Activated CD8-positive, alpha-beta memory T cell treated with anti-CD3 and anti-CD28 coated beads, Interleukin-2, amount 50 U/mL, for 48 hours (primary cell): ENCODE measurements around the gene FAM184B.

Source experiments
- DNase-seq: peaks from one replicate; pipeline ENCODE4 v3.0.0-alpha.2; 2020

The FAM184B gene

DNA sequence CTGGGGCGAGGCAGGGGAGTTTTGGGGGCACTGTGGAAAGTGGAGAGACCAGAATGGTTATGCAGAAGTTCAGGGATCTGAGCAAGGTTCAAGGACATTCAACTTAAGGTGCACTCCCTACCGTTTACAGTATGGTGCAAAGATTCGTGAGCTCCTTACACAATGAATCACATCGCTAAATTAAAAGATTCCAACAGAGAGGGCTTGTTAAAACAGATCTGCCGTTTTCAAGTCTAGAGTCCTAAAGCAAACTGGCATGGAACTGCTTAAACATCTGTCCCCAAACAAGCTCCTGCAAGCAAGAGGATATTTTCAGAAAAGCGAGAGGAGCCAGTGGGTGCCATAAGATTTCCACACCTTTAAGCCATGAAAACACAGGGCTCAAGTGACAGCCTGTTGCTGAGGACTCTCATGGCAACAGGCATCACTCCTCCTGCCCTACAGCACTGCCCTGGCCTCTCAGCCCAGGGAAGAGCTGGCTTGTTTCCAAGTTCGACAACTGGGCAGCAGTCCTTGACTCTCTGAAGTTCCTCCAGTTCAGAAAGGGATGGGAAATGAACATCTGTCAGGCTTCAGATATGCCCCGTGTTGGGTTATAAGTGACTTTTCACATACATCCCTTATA, 10.0 kb downstream of the FAM184B start:
- no peak for DNase-seq

- no peak for DNase-seq
Observed at GRCh38 chr4:17770845-17771244, 10.6 kb downstream of the FAM184B start.

GRCh38 chr4:17769406-17770174, 11.8 kb downstream of the FAM184B start:
- no peak for DNase-seq

GRCh38 chr4:17766826-17767458, 14.5 kb downstream of the FAM184B start:
- DNase-seq, result no peak

GRCh38 chr4:17765514-17766286, 15.7 kb downstream of the FAM184B start:
- no peak for DNase-seq

DNA sequence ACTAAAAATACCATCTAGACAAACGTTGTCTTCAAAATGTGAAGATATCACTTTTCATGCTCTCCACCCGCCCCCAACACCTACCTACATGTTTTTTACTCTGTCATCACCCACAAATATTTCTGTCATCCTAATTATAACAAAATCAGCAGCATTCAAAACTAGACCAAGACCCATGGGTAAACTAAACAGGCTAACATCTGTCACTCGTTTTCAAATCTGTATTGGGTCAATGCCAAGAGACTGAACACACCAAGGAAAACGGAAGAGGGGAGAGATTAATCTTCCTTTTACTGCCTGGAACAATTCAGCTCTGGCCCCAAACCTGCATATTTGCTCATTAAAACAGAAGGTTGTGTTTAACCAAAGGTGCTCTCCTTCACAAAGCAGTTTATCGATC, 17.5 kb downstream of the FAM184B start:
- DNase-seq, result no peak

DNA sequence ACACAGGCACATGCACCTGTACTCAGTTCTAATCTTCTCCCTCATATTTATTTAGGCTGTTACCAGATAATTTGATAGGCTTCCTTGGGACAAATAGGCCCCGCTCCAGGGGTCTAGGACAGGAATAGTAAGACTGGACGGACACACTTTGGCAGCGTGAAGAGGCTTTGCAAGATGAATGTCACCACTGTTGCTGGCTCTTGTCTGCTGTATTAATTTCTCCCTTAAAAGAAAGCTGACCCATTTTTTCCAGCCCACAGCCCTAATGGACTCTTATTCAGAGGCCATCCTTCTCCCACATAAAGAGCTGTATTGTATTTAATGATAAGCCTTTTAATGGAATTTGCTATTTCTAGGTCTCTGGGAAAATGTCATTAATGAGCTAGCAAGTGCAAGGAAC, 18.0 kb downstream of the FAM184B start:
- no peak for DNase-seq

GRCh38 chr4:17762726-17763125, 18.7 kb downstream of the FAM184B start:
- DNase-seq, result no peak

GRCh38 chr4:17761062-17761461, 20.4 kb downstream of the FAM184B start:
- DNase-seq, result no peak

GRCh38 chr4:17760626-17761025, 20.8 kb downstream of the FAM184B start:
- no peak for DNase-seq

DNA sequence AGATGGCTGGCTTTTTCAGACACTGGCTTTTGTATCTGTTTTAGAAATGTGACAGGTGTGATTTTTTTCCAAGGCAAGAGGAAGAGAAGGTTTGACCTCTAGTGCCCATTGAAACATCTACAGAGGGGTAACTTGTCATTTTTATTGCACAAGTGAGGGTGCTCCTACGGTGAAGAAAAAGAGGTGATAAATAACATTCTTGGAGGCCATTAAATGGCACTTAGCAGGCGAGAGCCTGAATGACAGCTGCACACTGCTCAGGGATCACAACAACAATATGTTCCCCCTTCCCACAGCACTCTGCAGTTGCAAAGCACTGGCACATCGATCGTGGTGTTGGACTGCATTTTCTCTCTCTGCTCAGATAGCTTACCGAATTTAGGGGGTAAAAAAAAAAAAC, 22.9 kb downstream of the FAM184B start:
- DNase-seq, result no peak

DNA sequence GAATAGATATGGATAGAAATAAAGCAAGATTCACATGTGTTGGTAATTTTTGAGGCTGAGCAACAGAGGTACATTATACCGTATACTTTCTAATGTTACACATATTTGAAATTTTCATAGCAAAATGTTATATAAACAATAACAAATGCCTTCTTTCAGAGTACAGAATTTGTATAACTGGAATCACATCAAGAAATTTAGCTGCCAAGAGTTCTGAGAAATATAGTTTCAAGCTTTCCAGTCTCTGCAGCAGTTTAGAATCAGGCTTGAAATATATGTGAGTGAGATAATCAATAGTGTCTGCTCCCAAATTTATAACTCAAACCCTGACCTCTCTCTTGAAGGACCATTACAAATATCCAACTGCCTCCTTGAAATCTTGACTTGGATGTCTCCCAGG, 23.8 kb downstream of the FAM184B start:
- DNase-seq, result no peak

DNA sequence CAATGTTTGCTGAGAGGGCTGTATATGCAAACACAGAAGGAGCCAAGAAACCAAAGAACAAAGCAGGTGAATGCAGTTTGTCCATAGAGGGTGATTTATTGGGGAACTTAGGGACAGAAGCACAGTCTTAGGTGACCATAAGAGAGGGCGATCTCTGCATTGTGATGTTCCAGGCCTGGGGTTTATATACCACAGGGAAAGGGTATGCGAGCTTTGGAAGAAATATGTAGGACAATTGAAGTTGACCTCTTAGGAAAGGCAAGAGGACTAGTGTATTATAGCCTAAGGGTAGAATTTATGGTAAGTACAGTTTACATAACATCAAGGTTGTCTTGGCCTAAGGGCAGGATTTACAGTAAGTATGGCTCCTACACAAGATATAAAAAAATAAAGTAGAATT, 27.8 kb downstream of the FAM184B start:
- DNase-seq, result no peak

DNA sequence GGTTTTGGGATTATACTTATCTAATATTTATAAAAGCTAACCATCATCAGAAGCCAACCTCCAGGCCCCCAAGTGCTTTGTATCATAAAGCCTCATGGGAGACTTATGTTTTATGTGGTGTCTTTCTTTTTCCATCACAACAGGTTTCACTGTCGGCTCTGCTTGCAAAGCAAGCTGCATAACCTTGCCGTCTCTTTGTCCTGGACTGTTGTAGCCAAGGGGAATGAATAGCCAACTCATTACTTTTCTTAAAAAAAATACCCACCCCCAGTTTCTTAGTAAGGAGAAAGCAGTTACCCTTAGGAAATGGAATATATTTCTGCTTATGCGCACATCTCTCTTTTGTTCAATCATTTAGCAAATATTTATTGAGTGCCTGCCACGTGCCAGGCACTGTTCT, 40.7 kb downstream of the FAM184B start:
- DNase-seq, result no peak

GRCh38 chr4:17736484-17736883, 44.9 kb downstream of the FAM184B start:
- DNase-seq, result no peak

DNA sequence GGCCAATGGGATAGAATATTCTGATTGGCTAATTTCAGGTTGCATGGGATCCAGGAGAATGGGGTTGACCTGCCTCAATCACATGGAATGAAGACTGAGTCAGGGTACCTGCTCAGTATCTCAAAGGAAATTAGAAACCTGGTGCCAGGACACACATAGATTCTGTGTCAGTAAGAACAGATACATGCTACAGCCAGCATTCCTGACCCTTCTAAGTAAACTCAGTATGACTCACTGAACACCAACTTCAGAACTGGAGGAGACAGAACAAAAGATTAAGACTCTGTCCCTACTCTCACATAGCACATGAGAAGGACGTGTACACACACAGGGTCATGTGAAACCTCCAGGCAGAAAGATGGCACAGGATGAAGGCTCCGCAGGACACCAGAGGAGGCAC, 54.5 kb downstream of the FAM184B start:
- DNase-seq, result no peak

DNA sequence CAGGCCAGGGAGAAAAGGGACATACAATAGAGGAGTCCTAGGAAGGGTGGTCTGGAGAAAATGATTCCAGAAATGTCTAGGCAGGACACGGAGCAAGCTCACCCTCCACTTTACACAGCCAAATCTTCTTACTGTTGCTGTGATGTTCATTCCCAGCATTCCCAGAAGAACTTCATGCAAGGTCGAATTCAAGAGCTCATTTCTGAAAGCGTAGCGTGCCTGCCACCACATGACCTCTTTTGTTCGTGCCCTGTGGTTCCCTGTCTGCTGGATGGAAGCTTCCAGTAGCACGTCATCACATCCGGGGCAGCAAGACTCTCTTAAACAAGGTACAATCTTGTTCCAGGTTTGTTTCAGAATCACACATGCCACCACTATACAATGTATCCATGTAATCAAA, 57.8 kb downstream of the FAM184B start:
- DNase-seq, result no peak

DNA sequence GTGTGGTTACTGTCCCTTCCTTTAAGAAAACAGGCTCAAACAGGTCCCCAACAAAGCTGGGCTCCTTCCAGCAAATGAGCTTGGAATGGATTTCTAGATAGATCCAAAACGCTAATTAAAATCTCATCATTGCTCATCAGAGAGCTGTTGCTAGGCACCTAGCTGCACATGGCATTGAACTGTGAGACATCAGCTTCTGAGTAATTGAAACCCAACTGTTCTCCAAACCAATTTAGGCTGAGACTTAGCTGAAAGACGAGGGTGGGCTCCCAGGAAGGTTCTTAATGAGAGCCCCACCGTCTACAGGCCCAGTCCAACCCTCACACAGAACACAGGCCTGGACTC, 59.1 kb downstream of the FAM184B start:
- DNase-seq, result no peak

DNA sequence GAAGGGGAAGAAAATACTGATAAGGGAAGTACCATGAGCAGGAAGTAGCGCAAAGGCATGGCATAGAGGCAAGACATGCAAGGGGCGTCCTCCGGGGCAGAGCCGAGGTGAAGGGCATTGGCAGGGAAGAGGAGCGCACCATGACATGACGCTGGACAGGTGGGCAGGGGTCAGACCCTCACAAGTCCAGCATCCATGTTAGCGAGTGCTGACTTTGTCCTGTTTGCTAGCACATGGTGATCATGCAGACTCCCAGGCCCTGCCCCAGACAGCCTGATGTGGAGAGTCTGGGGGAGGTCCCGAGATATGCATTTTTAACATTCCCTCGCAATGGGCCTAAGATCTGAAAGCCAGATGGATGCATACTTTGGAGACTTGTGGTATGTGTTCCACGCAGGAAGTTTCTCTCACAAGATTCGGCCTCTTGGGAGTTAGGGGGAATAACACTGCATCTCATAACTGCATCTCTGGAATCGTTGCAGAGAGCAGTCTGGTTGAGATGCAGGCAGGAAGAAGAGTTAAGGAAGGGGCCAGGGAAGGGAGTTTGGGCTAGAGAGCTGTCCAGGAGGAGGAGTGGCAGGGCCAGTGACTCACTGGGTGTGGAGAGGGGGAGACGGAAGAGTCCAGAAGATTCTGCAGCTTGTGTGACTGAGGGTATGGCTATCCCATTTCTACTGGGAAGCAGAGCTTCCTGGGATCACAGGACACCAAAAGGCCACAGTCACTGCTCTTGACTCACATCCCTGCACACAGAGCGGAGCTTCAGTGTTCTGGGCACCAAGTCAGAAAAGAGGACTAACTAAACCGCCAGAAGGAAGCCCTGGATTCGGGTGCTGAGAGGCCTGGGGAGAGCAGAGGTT, 59.7 kb downstream of the FAM184B start:
- no peak for DNase-seq

DNA sequence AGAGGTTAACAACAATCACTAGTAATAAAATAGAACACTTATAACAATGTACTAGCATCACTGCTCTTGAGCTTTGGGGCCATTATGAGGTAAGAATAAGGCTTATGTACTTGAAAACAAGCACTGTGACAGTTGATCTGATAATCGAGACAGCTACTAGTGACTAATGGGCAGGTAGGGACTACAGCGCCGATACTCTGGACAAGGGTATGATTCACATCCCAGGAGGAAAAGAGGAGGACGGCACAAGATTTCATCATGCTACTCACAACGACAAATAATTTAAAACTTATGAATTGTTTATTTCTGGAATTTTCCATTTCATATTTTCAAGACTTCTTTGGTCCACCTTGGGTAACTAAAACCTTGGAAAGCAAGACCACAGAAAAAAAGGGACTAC, 62.3 kb downstream of the FAM184B start:
- DNase-seq, result no peak

GRCh38 chr4:17718471-17718870, 63.0 kb downstream of the FAM184B start:
- DNase-seq, result no peak

DNA sequence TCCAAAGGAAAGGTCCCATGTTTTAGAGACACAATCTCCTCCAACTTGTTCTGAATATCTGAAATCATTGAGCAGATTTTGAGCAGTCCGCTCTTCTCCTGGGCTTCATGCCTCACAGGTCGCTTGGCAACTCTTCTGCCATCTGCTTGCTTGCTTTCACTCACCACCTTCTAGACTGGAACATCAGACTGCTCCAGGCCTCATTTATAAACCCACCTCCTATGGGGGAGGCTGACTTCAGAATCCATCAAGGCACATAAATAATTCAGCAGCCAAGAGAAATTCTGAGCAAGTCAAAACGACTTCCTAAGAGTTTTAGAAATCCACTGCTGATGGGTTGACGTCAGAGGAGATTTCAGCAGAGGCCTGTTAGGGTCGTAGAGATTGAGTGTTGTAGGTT, 64.1 kb downstream of the FAM184B start:
- no peak for DNase-seq

DNA sequence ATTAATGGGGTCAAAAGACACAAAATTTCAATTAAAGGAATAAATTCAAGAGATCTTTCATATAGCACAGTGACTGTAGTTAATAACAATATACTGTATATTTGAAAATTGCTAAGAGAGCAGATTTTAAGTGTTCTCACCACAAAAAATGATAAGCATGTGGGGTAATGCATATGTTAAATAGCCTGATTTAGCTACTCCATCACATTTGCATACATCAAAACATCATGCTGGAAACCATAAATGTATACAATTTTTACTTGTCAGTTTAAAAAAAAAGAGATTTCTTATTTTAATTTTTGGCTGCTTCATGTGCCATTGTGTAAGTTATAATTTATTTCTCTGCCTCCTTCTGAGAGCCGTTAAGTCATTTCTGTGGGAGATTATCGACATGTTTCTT, 65.9 kb downstream of the FAM184B start:
- DNase-seq, result no peak
